Esophagus muscularis mucosa (tissue), 4 donors: ENCODE data around the gene RIPK3.

Experiments used
- EP300 ChIP-seq: sonication (generic); formaldehyde crosslinking; IDR thresholded peaks from one replicate; pipeline ENCODE4 v1.6.1; 2017; ENCODE audit warnings: antibody characterized with exemption
- POLR2AphosphoS5 ChIP-seq, 2 donors: sonication (generic); formaldehyde crosslinking; IDR thresholded peaks; one replicate each; pipeline ENCODE4 v1.6.1; 2017; ENCODE audit warnings: antibody characterized with exemption in 2 of 2
- TF ChIP-seq, protein P1 (sequence below), 3 experiments: fragments of 200-600 bp in 2 of 3; fragments of 450-650 bp in 1 of 3; sonication (generic) in 2 of 3; IDR thresholded peaks; one replicate each; pipeline ENCODE4 v1.5.1; 2017 to 2019; ENCODE audit warnings: antibody characterized with exemption in 3 of 3, mild to moderate bottlenecking in 2 of 3, moderate library complexity in 1 of 3

- TF ChIP-seq, protein P1, sequence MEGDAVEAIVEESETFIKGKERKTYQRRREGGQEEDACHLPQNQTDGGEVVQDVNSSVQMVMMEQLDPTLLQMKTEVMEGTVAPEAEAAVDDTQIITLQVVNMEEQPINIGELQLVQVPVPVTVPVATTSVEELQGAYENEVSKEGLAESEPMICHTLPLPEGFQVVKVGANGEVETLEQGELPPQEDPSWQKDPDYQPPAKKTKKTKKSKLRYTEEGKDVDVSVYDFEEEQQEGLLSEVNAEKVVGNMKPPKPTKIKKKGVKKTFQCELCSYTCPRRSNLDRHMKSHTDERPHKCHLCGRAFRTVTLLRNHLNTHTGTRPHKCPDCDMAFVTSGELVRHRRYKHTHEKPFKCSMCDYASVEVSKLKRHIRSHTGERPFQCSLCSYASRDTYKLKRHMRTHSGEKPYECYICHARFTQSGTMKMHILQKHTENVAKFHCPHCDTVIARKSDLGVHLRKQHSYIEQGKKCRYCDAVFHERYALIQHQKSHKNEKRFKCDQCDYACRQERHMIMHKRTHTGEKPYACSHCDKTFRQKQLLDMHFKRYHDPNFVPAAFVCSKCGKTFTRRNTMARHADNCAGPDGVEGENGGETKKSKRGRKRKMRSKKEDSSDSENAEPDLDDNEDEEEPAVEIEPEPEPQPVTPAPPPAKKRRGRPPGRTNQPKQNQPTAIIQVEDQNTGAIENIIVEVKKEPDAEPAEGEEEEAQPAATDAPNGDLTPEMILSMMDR (IDR thresholded peaks at IDR 0.05) = peak; percentile 89 to 96 (median 91)
- TF ChIP-seq EP300 (no peak), POLR2AphosphoS5 (IDR thresholded peaks at IDR 0.05) (peak; percentile 67 to 70)
These were observed 26.0 kb upstream of the RIPK3 start for GRCh38 chr14:24365600-24366412.
